ENCODE measurements around the gene NFKBIE.

Gene NFKBIE

DNA sequence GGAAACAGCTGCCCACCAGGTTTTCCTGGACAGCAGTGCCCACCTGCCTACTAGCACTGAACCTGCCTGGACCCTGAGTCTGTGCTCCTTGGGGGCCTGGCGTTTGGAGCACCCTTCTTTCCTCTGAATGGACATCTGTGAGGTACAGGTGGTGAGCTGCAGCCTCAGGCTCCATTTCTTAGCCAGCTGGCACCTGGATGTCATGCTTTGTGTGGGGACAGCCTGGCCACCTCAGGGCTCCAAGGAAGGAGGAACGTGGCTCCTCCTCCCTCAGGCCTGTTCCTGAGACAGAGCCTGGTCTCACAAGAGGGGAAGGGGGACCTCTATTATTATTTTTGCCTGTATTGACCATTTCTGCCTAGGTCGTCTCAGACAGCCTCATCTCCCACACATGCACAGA lies 13.0 kb upstream of the NFKBIE start:
- Histone ChIP-seq H3K9ac (ENCODE audit: low read depth, low read length, poor library complexity, severe bottlenecking) (no peak overlapping the region), H3K9me2 (replicated peaks; ENCODE audit: low read depth, low read length) (no peaks in the 10 kb centered on the region), H3K79me2 (ENCODE audit: insufficient read depth, low read length) (no peaks in the 10 kb centered on the region), H3K9me3 (ENCODE audit: insufficient read depth, low read depth, low read length) (no peaks in the 10 kb centered on the region), H3K4me2 (ENCODE audit: low read depth, low read length, poor library complexity, severe bottlenecking) (no peak overlapping the region), H3F3A (ENCODE audit: low read depth) (no peaks in the 10 kb centered on the region), H3K4me1 (ENCODE audit: insufficient read depth, low read length, poor library complexity, severe bottlenecking) (no peaks in the 10 kb centered on the region), H3K4me3 (ENCODE audit: low read length, poor library complexity, severe bottlenecking) (no peak overlapping the region), H4K20me1 (ENCODE audit: insufficient read depth, low read length, poor library complexity, severe bottlenecking) (no peaks in the 10 kb centered on the region), H3K27me3 (ENCODE audit: insufficient read depth, low read length, poor library complexity, severe bottlenecking) (no peaks in the 10 kb centered on the region), H2AFZ (ENCODE audit: low read length) (no peak overlapping the region), H3K36me3 (ENCODE audit: insufficient read depth, low read length) (no peaks in the 10 kb centered on the region)
- TF ChIP-seq, protein P1, sequence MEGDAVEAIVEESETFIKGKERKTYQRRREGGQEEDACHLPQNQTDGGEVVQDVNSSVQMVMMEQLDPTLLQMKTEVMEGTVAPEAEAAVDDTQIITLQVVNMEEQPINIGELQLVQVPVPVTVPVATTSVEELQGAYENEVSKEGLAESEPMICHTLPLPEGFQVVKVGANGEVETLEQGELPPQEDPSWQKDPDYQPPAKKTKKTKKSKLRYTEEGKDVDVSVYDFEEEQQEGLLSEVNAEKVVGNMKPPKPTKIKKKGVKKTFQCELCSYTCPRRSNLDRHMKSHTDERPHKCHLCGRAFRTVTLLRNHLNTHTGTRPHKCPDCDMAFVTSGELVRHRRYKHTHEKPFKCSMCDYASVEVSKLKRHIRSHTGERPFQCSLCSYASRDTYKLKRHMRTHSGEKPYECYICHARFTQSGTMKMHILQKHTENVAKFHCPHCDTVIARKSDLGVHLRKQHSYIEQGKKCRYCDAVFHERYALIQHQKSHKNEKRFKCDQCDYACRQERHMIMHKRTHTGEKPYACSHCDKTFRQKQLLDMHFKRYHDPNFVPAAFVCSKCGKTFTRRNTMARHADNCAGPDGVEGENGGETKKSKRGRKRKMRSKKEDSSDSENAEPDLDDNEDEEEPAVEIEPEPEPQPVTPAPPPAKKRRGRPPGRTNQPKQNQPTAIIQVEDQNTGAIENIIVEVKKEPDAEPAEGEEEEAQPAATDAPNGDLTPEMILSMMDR (conservative IDR thresholded peaks at IDR 0.05; ENCODE audit: low read length), result no peak
- no peak for TF ChIP-seq EZH2phosphoT487 (IDR thresholded peaks at IDR 0.05; ENCODE audit: borderline replicate concordance)

DNA sequence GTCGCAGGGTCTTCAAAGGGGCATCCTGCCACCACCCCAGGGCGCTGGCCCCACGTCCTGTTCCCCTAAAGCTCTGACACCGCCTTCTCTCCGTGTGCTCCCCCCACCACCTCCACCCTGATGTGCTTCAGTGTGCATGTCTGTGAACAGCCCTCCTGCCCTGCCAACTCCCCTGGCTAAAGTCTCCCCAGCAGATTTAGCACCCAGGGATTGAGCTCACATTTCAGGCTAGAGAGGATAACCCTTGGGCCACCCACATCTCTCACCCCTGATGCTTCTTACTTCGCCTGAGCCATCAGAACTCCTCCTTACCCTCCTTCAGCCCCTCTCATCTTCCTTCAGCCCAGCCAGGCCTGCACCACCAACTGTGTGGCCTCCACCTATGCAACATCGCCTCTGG lies 12.4 kb upstream of the NFKBIE start:
- H2AFZ ChIP-seq (ENCODE audit: low read length), result no peak overlapping the region
- H3F3A ChIP-seq (ENCODE audit: low read depth), result no peaks in the 10 kb centered on the region
- H3K9ac ChIP-seq (ENCODE audit: low read depth, low read length, poor library complexity, severe bottlenecking), result no peak overlapping the region
- H3K79me2 ChIP-seq (ENCODE audit: insufficient read depth, low read length), result no peaks in the 10 kb centered on the region
- no peak for TF ChIP-seq EZH2phosphoT487 (IDR thresholded peaks at IDR 0.05; ENCODE audit: borderline replicate concordance)
- TF ChIP-seq, protein P1 (conservative IDR thresholded peaks at IDR 0.05; ENCODE audit: low read length), result no peak
- H3K9me3 ChIP-seq (ENCODE audit: insufficient read depth, low read depth, low read length), result no peaks in the 10 kb centered on the region
- no peaks in the 10 kb centered on the region for H4K20me1 ChIP-seq (ENCODE audit: insufficient read depth, low read length, poor library complexity, severe bottlenecking)
- no peaks in the 10 kb centered on the region for H3K27me3 ChIP-seq (ENCODE audit: insufficient read depth, low read length, poor library complexity, severe bottlenecking)
- H3K4me3 ChIP-seq (ENCODE audit: low read length, poor library complexity, severe bottlenecking), result no peak overlapping the region
- no peaks in the 10 kb centered on the region for H3K9me2 ChIP-seq (replicated peaks; ENCODE audit: low read depth, low read length)
- H3K4me2 ChIP-seq (ENCODE audit: low read depth, low read length, poor library complexity, severe bottlenecking), result no peak overlapping the region
- H3K4me1 ChIP-seq (ENCODE audit: insufficient read depth, low read length, poor library complexity, severe bottlenecking), result no peaks in the 10 kb centered on the region
- H3K36me3 ChIP-seq (ENCODE audit: insufficient read depth, low read length), result no peaks in the 10 kb centered on the region

DNA sequence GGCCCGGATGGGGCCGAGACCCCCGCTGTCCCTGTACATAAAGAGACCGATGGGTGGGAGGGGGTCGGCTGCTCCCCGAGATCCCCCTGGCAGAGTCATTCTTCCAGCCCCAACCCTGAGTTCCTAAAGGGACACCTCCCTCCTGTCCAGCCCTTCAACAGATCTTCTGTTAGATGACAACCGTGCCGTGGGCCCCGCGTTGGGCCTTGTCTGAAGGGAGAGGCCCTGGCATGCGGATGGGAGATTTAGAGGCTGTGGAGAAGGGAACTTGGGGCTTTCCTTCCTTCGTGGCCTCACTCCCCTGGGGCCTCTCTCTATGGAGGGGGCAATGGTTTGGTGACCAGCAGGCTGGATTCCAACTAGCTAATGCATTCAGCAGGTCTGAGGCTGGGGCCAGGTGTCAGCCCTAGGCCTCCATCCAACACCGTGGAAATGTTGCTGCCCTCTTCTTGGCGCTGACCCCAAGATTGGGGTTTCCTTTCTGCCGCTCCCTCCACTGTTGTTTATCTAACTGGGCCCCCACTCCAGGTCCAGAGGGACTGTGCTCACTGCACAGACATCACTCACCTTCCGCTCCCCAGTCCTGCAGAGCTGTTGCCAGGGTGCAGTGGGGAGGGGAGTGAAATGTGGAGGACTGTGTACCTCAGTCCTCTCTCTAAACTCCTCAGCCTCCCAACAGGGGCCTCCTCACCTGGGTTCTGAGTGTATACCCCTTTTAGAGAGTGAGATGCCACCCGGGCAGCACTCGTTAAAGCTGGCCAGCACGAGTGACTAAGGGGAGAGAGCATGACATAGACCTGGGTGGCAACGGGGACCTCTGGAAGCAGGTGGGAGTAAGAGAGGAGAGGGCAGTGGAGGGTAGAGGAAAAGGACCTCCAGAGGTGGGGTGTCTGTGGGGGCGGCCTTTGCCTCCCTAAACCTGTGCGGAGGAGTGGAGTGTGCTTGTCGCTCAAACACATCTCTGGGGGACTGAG lies 11.6 kb upstream of the NFKBIE start:
- no peaks in the 10 kb centered on the region for H3K36me3 ChIP-seq (ENCODE audit: insufficient read depth, low read length)
- no peak overlapping the region for H3K4me3 ChIP-seq (ENCODE audit: low read length, poor library complexity, severe bottlenecking)
- H3K27me3 ChIP-seq (ENCODE audit: insufficient read depth, low read length, poor library complexity, severe bottlenecking), result no peaks in the 10 kb centered on the region
- no peaks in the 10 kb centered on the region for H3F3A ChIP-seq (ENCODE audit: low read depth)
- TF ChIP-seq EZH2phosphoT487 (IDR thresholded peaks at IDR 0.05; ENCODE audit: borderline replicate concordance), result no peak
- TF ChIP-seq, protein P1 (conservative IDR thresholded peaks at IDR 0.05; ENCODE audit: low read length), result no peak
- H4K20me1 ChIP-seq (ENCODE audit: insufficient read depth, low read length, poor library complexity, severe bottlenecking), result no peaks in the 10 kb centered on the region
- no peak overlapping the region for H3K9ac ChIP-seq (ENCODE audit: low read depth, low read length, poor library complexity, severe bottlenecking)
- no peaks in the 10 kb centered on the region for H3K4me1 ChIP-seq (ENCODE audit: insufficient read depth, low read length, poor library complexity, severe bottlenecking)
- no peak overlapping the region for H2AFZ ChIP-seq (ENCODE audit: low read length)
- no peaks in the 10 kb centered on the region for H3K9me2 ChIP-seq (replicated peaks; ENCODE audit: low read depth, low read length)
- no peaks in the 10 kb centered on the region for H3K79me2 ChIP-seq (ENCODE audit: insufficient read depth, low read length)
- H3K4me2 ChIP-seq (ENCODE audit: low read depth, low read length, poor library complexity, severe bottlenecking), result no peak overlapping the region
- no peaks in the 10 kb centered on the region for H3K9me3 ChIP-seq (ENCODE audit: insufficient read depth, low read depth, low read length)
